ENCODE results near the gene CRYBG2. TPM values are rescaled to one million over a fixed set of nuclear protein-coding genes. Genes with fewer than 3 reads are reported as not detected.

Gene CRYBG2
- total and polyA plus RNA-seq, 2 of the 13 experiments (the other 11 are each of a cell fraction or from before 2014, with no cell fraction given), result 1.3 to 2.9 TPM

GRCh38 chr1:26285366-26286063 is 68.4 kb downstream of the CRYBG2 start (continued):
- TF ChIP-seq ZNF609 (CRISPR knock-in tag; IDR thresholded peaks at IDR 0.05; ENCODE audit: borderline replicate concordance), result no peak
- peak; percentile 77 for TF ChIP-seq HNRNPL (IDR thresholded peaks at IDR 0.05; ENCODE audit: low read depth, low read length)
- TF ChIP-seq AGO1 (IDR thresholded peaks at IDR 0.05; ENCODE audit: low read depth, low read length, poor library complexity, severe bottlenecking), result peak; percentile 40
- no peak for TF ChIP-seq SALL1 (CRISPR knock-in tag; IDR thresholded peaks at IDR 0.05)
- TF ChIP-seq ATF7-NPFF (CRISPR knock-in tag; IDR thresholded peaks at IDR 0.05; ENCODE audit: low read depth), result 0 out of 2 replicates have a peak, but pooled peaks have one; percentile 28
- peak; percentile 61 for TF ChIP-seq STAG1 (CRISPR knock-in tag; IDR thresholded peaks at IDR 0.05)
- peak in 1 of 2 experiments; percentile 11; a peak in 1 of 4 replicates for TF ChIP-seq HMGXB4 (CRISPR knock-in tag; IDR thresholded peaks at IDR 0.05; ENCODE audit: borderline replicate concordance in 1 of 2, low read depth in 1 of 2)
- no peak for TF ChIP-seq MXD4 (CRISPR knock-in tag; IDR thresholded peaks at IDR 0.05)
- TF ChIP-seq ZFP91 (CRISPR knock-in tag; IDR thresholded peaks at IDR 0.05; ENCODE audit: borderline replicate concordance), result peak; percentile 46; the same call in 1 of the 2 replicates
- TF ChIP-seq SMC3 (IDR thresholded peaks at IDR 0.05; ENCODE audit: low read length), result peak; percentile 49
- TF ChIP-seq MED13 (CRISPR knock-in tag; IDR thresholded peaks at IDR 0.05), result no peak
- TF ChIP-seq ZNF276 (CRISPR knock-in tag; IDR thresholded peaks at IDR 0.05; ENCODE audit: low read depth), result 0 out of 2 replicates have a peak, but pooled peaks have one; percentile 25
- TF ChIP-seq PAF1 (CRISPR knock-in tag; IDR thresholded peaks at IDR 0.05), result no peak
